Effector memory CD4-positive, alpha-beta T cell (primary cell): Measurements from ENCODE around the gene CEACAM6.

ENCODE experiments used
- DNase-seq, 3 donors: peaks; one replicate each; pipeline ENCODE4 v3.0.0-alpha.2; 2020
- H3K27ac ChIP-seq: 2 replicates; pipeline ENCODE4 v1.7.0; 2013; ENCODE audit warnings: mild to moderate bottlenecking, low read length, moderate library complexity; ENCODE audit not compliant: insufficient read depth, poor library complexity, severe bottlenecking
- H3K27me3 ChIP-seq: replicated peaks from 2 replicates; pipeline ENCODE4 v1.7.0; 2013; ENCODE audit warnings: mild to moderate bottlenecking, low read length; ENCODE audit not compliant: insufficient read depth, control insufficient read depth, poor library complexity, severe bottlenecking
- H3K36me3 ChIP-seq: 2 replicates; pipeline ENCODE4 v1.7.0; 2013; ENCODE audit warnings: mild to moderate bottlenecking, low read length, moderate library complexity; ENCODE audit not compliant: control insufficient read depth, insufficient read depth
- H3K4me1 ChIP-seq: 2 replicates; pipeline ENCODE4 v1.7.0; 2013; ENCODE audit warnings: low read length, mild to moderate bottlenecking; ENCODE audit not compliant: control insufficient read depth, insufficient read depth, poor library complexity, severe bottlenecking
- H3K4me3 ChIP-seq: 2 replicates; pipeline ENCODE4 v1.7.0; 2013; ENCODE audit warnings: low read length, low read depth, mild to moderate bottlenecking; ENCODE audit not compliant: insufficient read depth, poor library complexity, severe bottlenecking
- H3K9me3 ChIP-seq: 2 replicates; pipeline ENCODE4 v1.7.0; 2013; ENCODE audit warnings: mild to moderate bottlenecking, low read length, moderate library complexity; ENCODE audit not compliant: control insufficient read depth

The CEACAM6 gene

GRCh38 chr19:41792513-41793413 lies 37.4 kb downstream of the CEACAM6 start:
- H3K4me1 ChIP-seq: no peaks in the 10 kb centered on the region
- no peak overlapping the region for H3K4me3 ChIP-seq
- DNase-seq: peak in 2 of 3 donors; percentile 2 to 16
- H3K9me3 ChIP-seq: no peaks in the 10 kb centered on the region
- no peak overlapping the region for H3K27ac ChIP-seq
- H3K27me3 ChIP-seq: no peaks in the 10 kb centered on the region
- no peaks in the 10 kb centered on the region for H3K36me3 ChIP-seq

GRCh38 chr19:41793414-41793727 lies 38.0 kb downstream of the CEACAM6 start:
- Histone ChIP-seq H3K9me3 (no peaks in the 10 kb centered on the region), H3K36me3 (no peaks in the 10 kb centered on the region), H3K27ac (no peak overlapping the region), H3K4me1 (no peaks in the 10 kb centered on the region), H3K4me3 (no peak overlapping the region), H3K27me3 (no peaks in the 10 kb centered on the region)
- no peak for DNase-seq

GRCh38 chr19:41795031-41795461 lies 39.7 kb downstream of the CEACAM6 start:
- Histone ChIP-seq H3K36me3 (no peaks in the 10 kb centered on the region), H3K4me3 (no peak overlapping the region), H3K27ac (no peak overlapping the region), H3K4me1 (no peaks in the 10 kb centered on the region), H3K27me3 (no peaks in the 10 kb centered on the region), H3K9me3 (no peaks in the 10 kb centered on the region)
- DNase-seq: peak; percentile 7 to 42 (median 25)

GRCh38 chr19:41796362-41796761 lies 41.0 kb downstream of the CEACAM6 start, which contains the start of gene CEACAM3:
CEACAM3 (plus strand) TSS chr19:41796587; CDS start chr19:41796678, 91 bp downstream.
- Histone ChIP-seq H3K4me1 (no peaks in the 10 kb centered on the region), H3K36me3 (no peaks in the 10 kb centered on the region), H3K9me3 (no peaks in the 10 kb centered on the region), H3K4me3 (no peak within 1 kb of the TSS), H3K27ac (no peak within 1 kb of the TSS), H3K27me3 (no peaks in the 10 kb centered on the region)
- no peak for DNase-seq

- Histone ChIP-seq H3K36me3 (no peaks in the 10 kb centered on the region), H3K27me3 (no peaks in the 10 kb centered on the region), H3K4me1 (no peaks in the 10 kb centered on the region), H3K27ac (no peak overlapping the region), H3K4me3 (no peak overlapping the region), H3K9me3 (no peaks in the 10 kb centered on the region)
- no peak for DNase-seq
Measured at GRCh38 chr19:41796901-41797300, 41.6 kb downstream of the CEACAM6 start.

- Histone ChIP-seq H3K27ac (no peak overlapping the region), H3K27me3 (no peaks in the 10 kb centered on the region), H3K4me3 (no peak overlapping the region), H3K36me3 (no peaks in the 10 kb centered on the region), H3K9me3 (no peaks in the 10 kb centered on the region), H3K4me1 (no peaks in the 10 kb centered on the region)
- DNase-seq: no peak
Measured at GRCh38 chr19:41799444-41800000, 44.2 kb downstream of the CEACAM6 start.

- Histone ChIP-seq H3K4me3 (no peak overlapping the region), H3K27ac (no peak overlapping the region), H3K4me1 (no peaks in the 10 kb centered on the region), H3K27me3 (no peaks in the 10 kb centered on the region), H3K36me3 (no peaks in the 10 kb centered on the region), H3K9me3 (no peaks in the 10 kb centered on the region)
- DNase-seq: no peak
Measured at GRCh38 chr19:41801031-41801430, 45.7 kb downstream of the CEACAM6 start.

- no peak for DNase-seq
- H3K4me3 ChIP-seq: no peak overlapping the region
Measured at GRCh38 chr19:41801792-41802211, 46.5 kb downstream of the CEACAM6 start.

GRCh38 chr19:41802770-41803169 lies 47.4 kb downstream of the CEACAM6 start:
- Histone ChIP-seq H3K9me3 (no peaks in the 10 kb centered on the region), H3K4me3 (no peak overlapping the region), H3K36me3 (no peaks in the 10 kb centered on the region), H3K27ac (no peak overlapping the region), H3K27me3 (no peaks in the 10 kb centered on the region), H3K4me1 (no peaks in the 10 kb centered on the region)
- no peak for DNase-seq

More at GRCh38 chr19:41801792-41802211, 46.5 kb downstream of the CEACAM6 start:
- Histone ChIP-seq H3K36me3 (no peaks in the 10 kb centered on the region), H3K27ac (no peak overlapping the region), H3K9me3 (no peaks in the 10 kb centered on the region), H3K4me1 (no peaks in the 10 kb centered on the region), H3K27me3 (no peaks in the 10 kb centered on the region)

GRCh38 chr19:41804336-41804735 lies 49.0 kb downstream of the CEACAM6 start:
- Histone ChIP-seq H3K9me3 (no peaks in the 10 kb centered on the region), H3K4me1 (no peaks in the 10 kb centered on the region), H3K27ac (no peak overlapping the region), H3K4me3 (no peak overlapping the region), H3K36me3 (no peaks in the 10 kb centered on the region), H3K27me3 (no peaks in the 10 kb centered on the region)
- DNase-seq: no peak
